Mesothelial cell of epicardium (in vitro differentiated cells): Measurements from ENCODE around the gene ATIC. TPM values are rescaled to one million over a fixed set of nuclear protein-coding genes. Genes with fewer than 3 reads are reported as not detected.

Experiments used
- DNase-seq, 2 experiments: peaks; one replicate each; pipeline ENCODE4 v3.0.0; 2021; ENCODE audit warnings: low spot score in 2 of 2; ENCODE audit not compliant: unreplicated experiment in 2 of 2
- H3K27ac Mint-ChIP-seq: 2 replicates; pipeline ENCODE4 v1.8.0; 2021; ENCODE audit warnings: mixed read lengths
- H3K27me3 Mint-ChIP-seq: 2 replicates; pipeline ENCODE4 v1.8.0; 2021; ENCODE audit warnings: low read depth, mixed read lengths
- H3K36me3 Mint-ChIP-seq: 2 replicates; pipeline ENCODE4 v1.8.0; 2021; ENCODE audit warnings: mixed read lengths
- H3K4me1 Mint-ChIP-seq: 2 replicates; pipeline ENCODE4 v1.8.0; 2021; ENCODE audit warnings: mixed read lengths
- H3K4me3 Mint-ChIP-seq: 2 replicates; pipeline ENCODE4 v1.8.0; 2021; ENCODE audit warnings: mild to moderate bottlenecking, moderate library complexity, mixed read lengths
- H3K9me3 Mint-ChIP-seq: 2 replicates; pipeline ENCODE4 v1.8.0; 2021; ENCODE audit warnings: mixed read lengths
- CTCF ChIP-seq: fragments of 200-600 bp; sonication (generic); IDR thresholded peaks from one replicate; pipeline ENCODE4 v1.5.0; 2021; ENCODE audit warnings: antibody characterized with exemption; ENCODE audit not compliant: unreplicated experiment
- total RNA-seq: library from RNA; stranded (reverse); gene quantifications from 3 replicates; pipeline ENCODE4 v1.2.1, GENCODE V29; 2021

Gene ATIC
- total RNA-seq, 1 donor from 2014 or later, result 115 TPM

- Mint-ChIP-seq H3K4me3 (no peak overlapping the region), H3K27ac (no peak overlapping the region)
Observed at GRCh38 chr2:215364157-215365155, 52.6 kb downstream of the ATIC start.

GRCh38 chr2:215365184-215365658, 53.4 kb downstream of the ATIC start:
- H3K27ac Mint-ChIP-seq, result no peak overlapping the region
- no peak overlapping the region for H3K4me3 Mint-ChIP-seq
- peaks cover 36% of the 10 kb centered on the region for H3K36me3 Mint-ChIP-seq
- peaks cover 15% of the 10 kb centered on the region for H3K4me1 Mint-ChIP-seq
- TF ChIP-seq CTCF, result no peak
- no peaks in the 10 kb centered on the region for H3K9me3 Mint-ChIP-seq
- H3K27me3 Mint-ChIP-seq, result no peaks in the 10 kb centered on the region
- DNase-seq, result no peak

More at GRCh38 chr2:215364157-215365155, 52.6 kb downstream of the ATIC start:
- Mint-ChIP-seq H3K4me1 (peaks cover 15% of the 10 kb centered on the region), H3K36me3 (peaks cover 35% of the 10 kb centered on the region), H3K27me3 (no peaks in the 10 kb centered on the region), H3K9me3 (no peaks in the 10 kb centered on the region)
- no peak for DNase-seq
- no peak for TF ChIP-seq CTCF

GRCh38 chr2:215366440-215367032, 54.7 kb downstream of the ATIC start:
- TF ChIP-seq CTCF, result no peak
- H3K27me3 Mint-ChIP-seq, result no peaks in the 10 kb centered on the region
- H3K27ac Mint-ChIP-seq, result no peak overlapping the region
- H3K36me3 Mint-ChIP-seq, result peaks cover 39% of the 10 kb centered on the region
- peaks cover 10% of the 10 kb centered on the region for H3K4me1 Mint-ChIP-seq
- H3K9me3 Mint-ChIP-seq, result no peaks in the 10 kb centered on the region
- no peak overlapping the region for H3K4me3 Mint-ChIP-seq
- no peak for DNase-seq

- H3K27me3 Mint-ChIP-seq, result no peaks in the 10 kb centered on the region
- no peak for TF ChIP-seq CTCF
- H3K27ac Mint-ChIP-seq, result no peak overlapping the region
- no peaks in the 10 kb centered on the region for H3K9me3 Mint-ChIP-seq
- no peak overlapping the region for H3K4me3 Mint-ChIP-seq
- no peak for DNase-seq
- H3K36me3 Mint-ChIP-seq, result peaks cover 47% of the 10 kb centered on the region
- H3K4me1 Mint-ChIP-seq, result no peaks in the 10 kb centered on the region
Observed at GRCh38 chr2:215367662-215368492, 56.0 kb downstream of the ATIC start.

- Mint-ChIP-seq H3K36me3 (peaks cover 43% of the 10 kb centered on the region), H3K4me3 (no peak overlapping the region)
Observed at GRCh38 chr2:215368493-215368809, 56.6 kb downstream of the ATIC start.

More at GRCh38 chr2:215368493-215368809, 56.6 kb downstream of the ATIC start:
- Mint-ChIP-seq H3K4me1 (no peaks in the 10 kb centered on the region), H3K27ac (no peak overlapping the region), H3K9me3 (no peaks in the 10 kb centered on the region), H3K27me3 (no peaks in the 10 kb centered on the region)
- no peak for TF ChIP-seq CTCF
- no peak for DNase-seq
